ENCODE results near the gene UBE2E2.

GRCh38 chr3:23437484-23438145 lies 234.5 kb downstream of the UBE2E2 start:
- no peak for TF ChIP-seq EZH2phosphoT487 (IDR thresholded peaks at IDR 0.05; ENCODE audit: borderline replicate concordance, low read length)
- TF ChIP-seq CTCF (IDR thresholded peaks at IDR 0.05; ENCODE audit: low read depth, low read length, poor library complexity, severe bottlenecking), result no peak
